Activated CD8-positive, alpha-beta memory T cell treated with anti-CD3 and anti-CD28 coated beads, Interleukin-2, amount 50 U/mL, for 1 hour (primary cell): ENCODE data around the gene SYNDIG1L.

Experiments used
- DNase-seq: peaks from one replicate; pipeline ENCODE4 v3.0.0-alpha.2; 2020; ENCODE audit errors: extremely low read depth

SYNDIG1L gene

GRCh38 chr14:74358176-74358829 is 67.7 kb downstream of the SYNDIG1L start:
- no peak for DNase-seq

GRCh38 chr14:74357585-74357984 is 68.4 kb downstream of the SYNDIG1L start:
- DNase-seq = no peak

- DNase-seq = no peak
Observed at GRCh38 chr14:74356892-74357575, 69.0 kb downstream of the SYNDIG1L start.
